KOPT-K1 (cell line): Measurements from ENCODE around the gene CDK14.
"Not testable (repeated sequence)": the region's sequence is repeated elsewhere in the genome, so short reads cannot be mapped to it uniquely, and the experiment has no call there.

ENCODE experiments used
- H3K27ac ChIP-seq: fragments of 200-600 bp; sonication (generic); 2 replicates; pipeline ENCODE4 v1.5.1; 2016; ENCODE audit warnings: antibody characterized with exemption, mild to moderate bottlenecking, low read depth, low read length; ENCODE audit not compliant: poor library complexity, severe bottlenecking
- H3K36me3 ChIP-seq: fragments of 200-600 bp; sonication (generic); 2 replicates; pipeline ENCODE4 v1.5.1; 2017; ENCODE audit warnings: antibody characterized with exemption, mild to moderate bottlenecking, low read length, moderate library complexity; ENCODE audit not compliant: insufficient read depth
- H3K9me3 ChIP-seq: fragments of 200-600 bp; sonication (generic); 2 replicates; pipeline ENCODE4 v1.5.1; 2017; ENCODE audit warnings: antibody characterized with exemption, low read length, mild to moderate bottlenecking; ENCODE audit not compliant: insufficient read depth, poor library complexity, severe bottlenecking

Gene CDK14

GRCh38 chr7:90755041-90755440 is 158.9 kb downstream of the CDK14 start:
- H3K9me3 ChIP-seq: no peaks in the 10 kb centered on the region
- H3K36me3 ChIP-seq: no peaks in the 10 kb centered on the region
- H3K27ac ChIP-seq: no peak overlapping the region

GRCh38 chr7:90756366-90756765 is 160.2 kb downstream of the CDK14 start:
- H3K9me3 ChIP-seq: no peaks in the 10 kb centered on the region
- no peaks in the 10 kb centered on the region for H3K36me3 ChIP-seq
- no peak overlapping the region for H3K27ac ChIP-seq

- not testable (repeated sequence) for H3K27ac ChIP-seq, H3K36me3 ChIP-seq
These were observed 161.4 kb downstream of the CDK14 start for GRCh38 chr7:90757565-90757950.

GRCh38 chr7:90758933-90759562 is 162.9 kb downstream of the CDK14 start:
- Histone ChIP-seq H3K9me3 (no peaks in the 10 kb centered on the region), H3K36me3 (no peaks in the 10 kb centered on the region), H3K27ac (no peak overlapping the region)

More at GRCh38 chr7:90757565-90757950, 161.4 kb downstream of the CDK14 start:
- not testable (repeated sequence) for H3K9me3 ChIP-seq

GRCh38 chr7:90759710-90760109 is 163.6 kb downstream of the CDK14 start:
- no peaks in the 10 kb centered on the region for H3K9me3 ChIP-seq
- H3K36me3 ChIP-seq: no peaks in the 10 kb centered on the region
- no peak overlapping the region for H3K27ac ChIP-seq

- Histone ChIP-seq H3K27ac (no peak overlapping the region), H3K9me3 (no peaks in the 10 kb centered on the region), H3K36me3 (no peaks in the 10 kb centered on the region)
These were observed 164.8 kb downstream of the CDK14 start for GRCh38 chr7:90760892-90761291.

GRCh38 chr7:90761584-90761983 is 165.5 kb downstream of the CDK14 start:
- no peaks in the 10 kb centered on the region for H3K9me3 ChIP-seq
- H3K36me3 ChIP-seq: no peaks in the 10 kb centered on the region
- H3K27ac ChIP-seq: no peak overlapping the region

- Histone ChIP-seq H3K36me3 (no peaks in the 10 kb centered on the region), H3K27ac (no peak overlapping the region), H3K9me3 (no peaks in the 10 kb centered on the region)
These were observed 167.0 kb downstream of the CDK14 start for GRCh38 chr7:90763108-90763507.

GRCh38 chr7:90764848-90765570 is 168.9 kb downstream of the CDK14 start:
- H3K27ac ChIP-seq: no peak overlapping the region
- H3K36me3 ChIP-seq: no peaks in the 10 kb centered on the region
- no peaks in the 10 kb centered on the region for H3K9me3 ChIP-seq

GRCh38 chr7:90766814-90767564 is 170.9 kb downstream of the CDK14 start:
- Histone ChIP-seq H3K36me3 (no peaks in the 10 kb centered on the region), H3K27ac (no peak overlapping the region), H3K9me3 (no peaks in the 10 kb centered on the region)

GRCh38 chr7:90768301-90768700 is 172.2 kb downstream of the CDK14 start:
- Histone ChIP-seq H3K27ac (no peak overlapping the region), H3K36me3 (no peaks in the 10 kb centered on the region), H3K9me3 (no peaks in the 10 kb centered on the region)

GRCh38 chr7:90769036-90769435 is 172.9 kb downstream of the CDK14 start:
- Histone ChIP-seq H3K27ac (no peak overlapping the region), H3K36me3 (no peaks in the 10 kb centered on the region), H3K9me3 (no peaks in the 10 kb centered on the region)

GRCh38 chr7:90769566-90769965 is 173.4 kb downstream of the CDK14 start:
- H3K36me3 ChIP-seq, H3K9me3 ChIP-seq, H3K27ac ChIP-seq: not testable (repeated sequence)

- Histone ChIP-seq H3K27ac (no peak overlapping the region), H3K9me3 (no peaks in the 10 kb centered on the region), H3K36me3 (no peaks in the 10 kb centered on the region)
These were observed 175.2 kb downstream of the CDK14 start for GRCh38 chr7:90771281-90771680.

GRCh38 chr7:90772410-90772809 is 176.3 kb downstream of the CDK14 start:
- no peak overlapping the region for H3K27ac ChIP-seq
- no peaks in the 10 kb centered on the region for H3K9me3 ChIP-seq
- H3K36me3 ChIP-seq: no peaks in the 10 kb centered on the region
